ENCODE measurements around the gene CRHBP.

GRCh38 chr5:77015938-77016569 lies 63.2 kb downstream of the CRHBP start:
- TF ChIP-seq EZH2 (IDR thresholded peaks at IDR 0.05; ENCODE audit: insufficient read depth, low read length): no peak
- TF ChIP-seq, protein P1, sequence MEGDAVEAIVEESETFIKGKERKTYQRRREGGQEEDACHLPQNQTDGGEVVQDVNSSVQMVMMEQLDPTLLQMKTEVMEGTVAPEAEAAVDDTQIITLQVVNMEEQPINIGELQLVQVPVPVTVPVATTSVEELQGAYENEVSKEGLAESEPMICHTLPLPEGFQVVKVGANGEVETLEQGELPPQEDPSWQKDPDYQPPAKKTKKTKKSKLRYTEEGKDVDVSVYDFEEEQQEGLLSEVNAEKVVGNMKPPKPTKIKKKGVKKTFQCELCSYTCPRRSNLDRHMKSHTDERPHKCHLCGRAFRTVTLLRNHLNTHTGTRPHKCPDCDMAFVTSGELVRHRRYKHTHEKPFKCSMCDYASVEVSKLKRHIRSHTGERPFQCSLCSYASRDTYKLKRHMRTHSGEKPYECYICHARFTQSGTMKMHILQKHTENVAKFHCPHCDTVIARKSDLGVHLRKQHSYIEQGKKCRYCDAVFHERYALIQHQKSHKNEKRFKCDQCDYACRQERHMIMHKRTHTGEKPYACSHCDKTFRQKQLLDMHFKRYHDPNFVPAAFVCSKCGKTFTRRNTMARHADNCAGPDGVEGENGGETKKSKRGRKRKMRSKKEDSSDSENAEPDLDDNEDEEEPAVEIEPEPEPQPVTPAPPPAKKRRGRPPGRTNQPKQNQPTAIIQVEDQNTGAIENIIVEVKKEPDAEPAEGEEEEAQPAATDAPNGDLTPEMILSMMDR (IDR thresholded peaks at IDR 0.05; ENCODE audit: insufficient read depth, low read depth, low read length): peak; percentile 43

All from astrocyte (in vitro differentiated cells and primary cell).